Glomerular visceral epithelial cell (primary cell): ENCODE data around the gene STEAP1.
A peak's percentile ranks its signal among the peaks of the same experiment; 100 is the strongest.
"Not testable (repeated sequence)": the region's sequence is repeated elsewhere in the genome, so short reads cannot be mapped to it uniquely, and the experiment has no call there.

Experiments
- DNase-seq: peaks from one replicate; pipeline ENCODE4 v3.0.0-alpha.2; 2016; ENCODE audit errors: extremely low spot score

The STEAP1 gene

DNA sequence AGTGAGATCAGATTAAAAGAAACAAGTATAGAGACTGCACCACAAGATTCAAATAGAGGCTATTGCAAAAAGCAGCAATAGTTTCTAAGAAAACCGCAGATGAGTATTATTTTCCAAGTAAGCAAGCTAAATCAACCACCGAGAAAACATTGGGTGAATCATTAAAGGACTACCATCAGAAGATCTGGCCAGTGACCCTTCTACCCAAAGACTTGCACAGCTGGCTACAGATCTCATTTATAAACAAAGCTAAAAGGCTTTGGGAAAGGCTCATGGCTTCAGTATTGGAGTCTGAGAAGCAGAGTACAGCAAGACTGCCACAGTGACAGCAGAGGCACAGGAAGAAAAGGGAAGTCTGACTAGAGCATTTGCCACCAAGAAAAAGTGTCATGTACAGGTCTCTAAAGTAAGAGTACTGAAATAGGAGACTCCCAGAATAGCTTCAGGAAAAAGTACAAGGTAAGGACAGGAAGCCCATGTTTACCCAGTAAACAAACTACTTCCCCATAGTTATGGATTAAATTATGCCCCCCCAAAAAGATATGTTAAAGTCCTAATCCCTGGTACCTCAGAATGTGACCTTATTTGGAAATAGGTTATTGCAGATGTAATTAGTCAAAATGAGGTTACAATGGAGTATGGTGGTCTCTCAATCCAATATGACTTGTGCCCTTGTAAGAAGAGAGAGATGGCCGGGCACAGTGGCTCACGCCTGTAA, 19.0 kb downstream of the STEAP1 start:
- DNase-seq = peak; percentile 74

DNA sequence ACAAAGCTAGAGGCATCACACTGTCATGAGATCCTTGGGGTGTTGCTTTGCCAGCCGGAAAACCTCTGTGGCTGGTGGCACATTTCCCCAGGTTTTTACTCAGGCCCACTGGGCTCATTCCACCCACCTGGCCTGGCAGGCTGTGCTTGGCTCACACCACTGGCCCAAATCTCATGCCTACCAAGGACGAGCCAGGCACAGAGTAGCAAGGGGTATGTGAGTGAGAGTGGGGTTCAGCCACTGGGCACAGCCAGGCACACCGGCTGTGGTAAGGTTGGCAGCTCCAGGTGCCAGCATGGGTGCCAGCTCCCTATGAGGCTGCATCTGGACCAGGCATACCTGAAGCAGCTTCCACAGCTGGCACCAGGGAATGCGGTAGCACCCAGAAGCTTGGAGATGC, 21.4 kb downstream of the STEAP1 start:
- DNase-seq = no peak

DNA sequence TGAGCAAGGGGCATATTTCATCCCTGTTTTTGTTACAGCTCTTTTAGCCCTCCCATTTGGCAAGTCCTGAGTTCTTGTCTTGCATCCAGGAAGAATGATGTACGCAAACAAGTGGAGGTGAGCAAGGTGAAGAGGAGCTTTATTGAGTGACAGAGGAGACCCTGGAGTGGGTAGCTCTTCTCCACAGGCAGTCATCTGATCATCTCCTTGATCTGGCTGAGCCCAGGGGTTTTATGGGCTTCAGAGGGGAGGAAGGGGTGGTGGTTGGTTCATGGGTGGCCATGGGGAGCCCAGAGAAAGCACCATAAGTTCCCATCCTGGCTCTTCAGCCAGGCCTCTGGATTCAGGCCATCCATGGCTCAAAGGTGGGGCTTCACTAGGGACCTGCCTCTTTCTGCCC, 21.9 kb downstream of the STEAP1 start:
- no peak for DNase-seq

- no peak for DNase-seq
Observed at GRCh38 chr7:90178166-90178565, 23.9 kb downstream of the STEAP1 start.

GRCh38 chr7:90178679-90179278, 24.5 kb downstream of the STEAP1 start:
- DNase-seq = peak; percentile 86

DNA sequence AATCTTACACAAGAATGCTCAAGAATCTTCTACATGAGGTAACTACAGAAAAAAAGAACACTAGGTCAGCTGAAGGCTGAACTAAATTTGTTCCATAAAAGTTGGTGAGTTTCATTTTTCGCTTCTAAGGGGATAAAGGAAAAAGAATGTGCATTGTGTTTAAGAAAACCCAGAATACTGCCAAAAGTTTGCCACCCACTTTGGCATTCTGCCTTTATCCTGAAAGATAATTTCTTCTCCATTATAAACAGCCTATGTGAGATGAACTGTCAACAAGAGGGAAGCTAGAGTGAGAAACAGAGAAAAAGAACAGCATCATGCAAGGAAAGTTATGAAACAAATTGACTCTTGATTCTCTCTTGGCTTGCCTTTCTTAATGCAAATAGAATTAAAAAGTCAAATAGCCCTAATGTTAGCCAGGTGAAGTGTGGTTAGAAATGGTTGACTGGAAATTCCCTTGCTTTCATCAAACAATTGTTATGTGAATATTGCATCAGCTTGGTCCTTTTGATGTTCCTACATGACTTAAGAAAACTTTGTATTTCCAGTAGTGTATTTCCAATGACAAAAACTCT, 25.8 kb downstream of the STEAP1 start:
- peak; percentile 22 for DNase-seq

GRCh38 chr7:90180649-90181048, 26.4 kb downstream of the STEAP1 start:
- no peak for DNase-seq

- DNase-seq = no peak
Observed at GRCh38 chr7:90181485-90181884, 27.2 kb downstream of the STEAP1 start.

- DNase-seq = not testable (repeated sequence)
Observed at GRCh38 chr7:90186290-90186689, 32.0 kb downstream of the STEAP1 start.

GRCh38 chr7:90187507-90188050, 33.3 kb downstream of the STEAP1 start:
- DNase-seq = no peak

DNA sequence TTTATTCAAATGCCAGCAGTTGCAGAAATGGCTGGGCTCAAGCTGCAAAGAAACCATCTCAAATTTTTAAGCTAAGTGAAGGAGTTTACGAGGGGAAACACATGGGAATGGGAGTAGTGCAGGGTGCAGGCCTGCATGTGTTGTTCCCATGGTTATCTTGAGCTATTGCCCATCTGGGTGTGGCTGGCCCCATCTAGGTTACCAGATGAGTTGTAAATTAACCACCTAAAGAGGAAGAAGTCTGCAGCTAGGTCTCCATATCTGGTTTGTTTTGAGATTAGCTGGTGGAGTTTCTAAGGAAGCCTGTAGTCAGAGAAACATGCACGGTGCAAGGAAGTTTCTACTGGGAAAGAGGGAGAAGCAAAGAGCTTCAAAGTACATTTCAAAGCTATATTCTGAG, 34.0 kb downstream of the STEAP1 start:
- no peak for DNase-seq

DNA sequence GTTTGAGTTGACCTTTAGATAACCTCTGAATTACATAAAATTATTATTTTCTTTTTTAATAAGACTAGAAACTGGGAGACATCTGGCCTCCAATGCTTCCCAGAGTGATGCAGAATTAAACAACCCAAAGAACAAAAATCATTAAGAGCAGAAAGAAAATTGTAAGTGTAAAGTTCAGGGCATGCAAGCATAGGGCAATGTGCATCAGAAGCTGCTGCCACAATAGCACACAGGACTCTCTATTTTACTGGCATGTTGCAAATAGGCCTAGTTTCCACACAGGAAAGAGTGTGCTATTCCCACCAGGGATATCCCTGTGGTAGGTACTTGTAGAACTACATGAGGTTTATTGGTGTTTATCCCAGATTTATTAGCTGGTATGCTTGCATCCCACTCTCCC, 36.7 kb downstream of the STEAP1 start:
- no peak for DNase-seq

DNA sequence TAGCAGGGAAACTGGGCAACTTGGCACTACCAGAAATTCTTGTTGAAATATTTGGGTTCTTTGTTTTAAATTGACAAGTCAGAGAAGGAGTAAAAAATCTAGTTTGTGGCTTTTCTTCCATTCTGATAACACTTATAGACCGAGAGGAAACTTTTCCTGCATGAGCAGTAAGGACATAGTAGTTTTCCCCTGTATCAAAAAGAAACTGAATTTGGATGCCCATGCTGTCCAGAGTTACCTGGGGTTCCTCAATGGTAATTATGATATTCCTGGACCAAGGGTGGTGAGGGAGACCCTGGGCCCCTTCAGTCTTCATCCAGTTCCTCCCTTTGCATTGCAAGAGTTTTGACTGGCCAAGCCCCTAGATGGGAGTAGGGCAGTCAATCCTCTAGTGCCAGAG, 37.4 kb downstream of the STEAP1 start:
- DNase-seq = no peak

- no peak for DNase-seq
Observed at GRCh38 chr7:90192876-90193750, 38.8 kb downstream of the STEAP1 start.

- DNase-seq = no peak
Observed at GRCh38 chr7:90194911-90195809, 40.9 kb downstream of the STEAP1 start.

DNA sequence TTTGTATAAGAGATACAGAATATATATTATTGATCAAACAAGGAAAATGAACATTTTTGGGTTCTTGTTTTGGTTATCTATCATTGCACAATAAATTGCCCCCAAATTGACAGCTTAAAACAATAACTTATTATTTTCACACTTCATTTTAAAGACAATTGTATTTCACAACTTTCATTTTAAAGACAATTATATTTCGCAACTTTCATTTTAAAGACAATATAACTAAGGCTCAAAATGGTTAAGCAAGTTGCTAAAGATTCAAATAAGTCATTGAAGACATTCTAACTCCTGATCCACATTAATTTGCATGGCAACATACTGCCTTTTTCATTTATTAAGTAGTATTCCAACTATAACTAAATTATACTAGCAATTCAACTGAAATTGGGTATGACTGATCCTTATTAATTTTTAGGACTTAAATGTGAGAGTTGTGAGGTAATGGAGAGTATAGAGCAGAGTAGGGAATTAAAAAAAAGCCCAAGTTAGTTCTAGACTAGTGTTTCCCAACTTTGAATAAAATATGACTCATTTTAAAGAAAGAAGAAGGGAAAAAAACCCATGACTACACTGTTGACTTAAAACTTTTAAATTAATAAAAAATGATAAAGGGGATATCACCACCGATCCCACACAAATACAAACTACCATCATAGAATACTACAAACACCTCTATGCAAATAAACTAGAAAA, 47.4 kb downstream of the STEAP1 start:
- DNase-seq = no peak

GRCh38 chr7:90207956-90208355, 53.7 kb downstream of the STEAP1 start:
- DNase-seq = no peak

- no peak for DNase-seq
Observed at GRCh38 chr7:90209776-90210175, 55.5 kb downstream of the STEAP1 start.

GRCh38 chr7:90210475-90210874, 56.2 kb downstream of the STEAP1 start:
- no peak for DNase-seq

GRCh38 chr7:90210981-90211380, 56.7 kb downstream of the STEAP1 start:
- peak; percentile 5 for DNase-seq
